Fibroblast of upper back skin (primary cell): ENCODE results near the gene AQP2.

Experiments
- DNase-seq: peaks from one replicate; pipeline ENCODE4 v3.0.0-alpha.2; 2013

The AQP2 gene

GRCh38 chr12:49942512-49942893 is 8.0 kb upstream of the AQP2 start:
- DNase-seq, result no peak

GRCh38 chr12:49942921-49943624 is 7.5 kb upstream of the AQP2 start:
- DNase-seq, result no peak

- DNase-seq, result no peak
Measured at GRCh38 chr12:49943625-49943960, 6.9 kb upstream of the AQP2 start.

- DNase-seq, result no peak
Measured at GRCh38 chr12:49944046-49944445, 6.5 kb upstream of the AQP2 start.

- DNase-seq, result no peak
Measured at GRCh38 chr12:49944718-49945117, 5.8 kb upstream of the AQP2 start.

GRCh38 chr12:49945394-49946080 is 5.0 kb upstream of the AQP2 start:
- DNase-seq, result peak; percentile 72

GRCh38 chr12:49946086-49946485 is 4.5 kb upstream of the AQP2 start:
- no peak for DNase-seq

- no peak for DNase-seq
Measured at GRCh38 chr12:49946497-49946896, 4.0 kb upstream of the AQP2 start.

GRCh38 chr12:49947593-49948226 is 2.8 kb upstream of the AQP2 start:
- DNase-seq, result no peak

GRCh38 chr12:49948866-49949845 is 1.4 kb upstream of the AQP2 start:
- DNase-seq, result no peak

GRCh38 chr12:49949866-49950265 is 671 bp upstream of the AQP2 start:
- DNase-seq, result no peak

GRCh38 chr12:49951411-49952240 is 1.1 kb downstream of the AQP2 start:
- DNase-seq, result no peak

- no peak for DNase-seq
Measured at GRCh38 chr12:49952391-49953055, 2.0 kb downstream of the AQP2 start.

- no peak for DNase-seq
Measured at GRCh38 chr12:49953151-49953550, 2.6 kb downstream of the AQP2 start.

- no peak for DNase-seq
Measured at GRCh38 chr12:49953961-49954846, 3.7 kb downstream of the AQP2 start.

GRCh38 chr12:49954863-49955830 is 4.6 kb downstream of the AQP2 start:
- DNase-seq, result no peak

GRCh38 chr12:49955899-49956662 is 5.5 kb downstream of the AQP2 start:
- DNase-seq, result no peak
